Epithelial cell of proximal tubule (primary cell): ENCODE results near the gene VRK1. TPM values are rescaled to one million over a fixed set of nuclear protein-coding genes. Genes with fewer than 3 reads are reported as not detected.

Experiments
- DNase-seq: peaks from one replicate; pipeline ENCODE4 v3.0.0-alpha.2; 2011; ENCODE audit warnings: low read depth
- H3K4me3 ChIP-seq: 2 replicates; pipeline ENCODE4 v1.5.1; 2011; ENCODE audit warnings: low read depth, mild to moderate bottlenecking, low read length
- total RNA-seq: library from RNA; depleted of rRNA; stranded (reverse); fragments of >200 nt; gene quantifications from 2 replicates; pipeline ENCODE4 v1.2.3, GENCODE V29; 2015
- TF ChIP-seq, protein P1 (sequence below): conservative IDR thresholded peaks from 2 replicates; pipeline ENCODE4 v1.5.1; 2012; ENCODE audit warnings: low read depth, mild to moderate bottlenecking, low read length

The VRK1 gene
- total RNA-seq, 1 donor from 2014 or later = 47.3 TPM

DNA sequence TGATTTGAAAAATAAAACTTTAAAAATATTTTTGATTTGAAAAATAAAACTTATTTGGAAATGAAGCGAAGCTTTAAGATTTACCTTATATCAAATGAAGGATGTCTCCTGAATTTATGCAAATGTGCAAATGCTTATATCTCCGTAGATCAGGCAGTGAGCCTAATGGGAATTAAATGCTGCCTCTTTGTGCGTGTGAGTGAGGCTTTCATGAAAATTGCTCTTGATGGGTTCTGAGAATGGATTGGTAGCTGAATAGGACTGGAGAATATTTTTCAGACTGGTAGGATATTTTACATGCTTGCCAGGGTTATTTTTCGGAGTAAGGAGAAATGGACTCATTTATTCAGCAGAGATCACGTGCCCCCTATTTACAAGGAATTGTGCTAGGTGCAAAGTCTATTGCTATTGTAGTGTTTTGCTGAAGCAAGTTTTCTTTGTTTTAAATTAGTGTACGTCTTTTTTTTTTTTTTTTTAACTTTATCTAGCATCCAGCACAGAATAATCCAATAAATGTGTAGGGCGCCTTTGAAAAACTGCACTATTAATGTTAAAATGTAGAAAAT lies 2.4 kb downstream of the VRK1 start:
- no peak for DNase-seq
- TF ChIP-seq, protein P1, sequence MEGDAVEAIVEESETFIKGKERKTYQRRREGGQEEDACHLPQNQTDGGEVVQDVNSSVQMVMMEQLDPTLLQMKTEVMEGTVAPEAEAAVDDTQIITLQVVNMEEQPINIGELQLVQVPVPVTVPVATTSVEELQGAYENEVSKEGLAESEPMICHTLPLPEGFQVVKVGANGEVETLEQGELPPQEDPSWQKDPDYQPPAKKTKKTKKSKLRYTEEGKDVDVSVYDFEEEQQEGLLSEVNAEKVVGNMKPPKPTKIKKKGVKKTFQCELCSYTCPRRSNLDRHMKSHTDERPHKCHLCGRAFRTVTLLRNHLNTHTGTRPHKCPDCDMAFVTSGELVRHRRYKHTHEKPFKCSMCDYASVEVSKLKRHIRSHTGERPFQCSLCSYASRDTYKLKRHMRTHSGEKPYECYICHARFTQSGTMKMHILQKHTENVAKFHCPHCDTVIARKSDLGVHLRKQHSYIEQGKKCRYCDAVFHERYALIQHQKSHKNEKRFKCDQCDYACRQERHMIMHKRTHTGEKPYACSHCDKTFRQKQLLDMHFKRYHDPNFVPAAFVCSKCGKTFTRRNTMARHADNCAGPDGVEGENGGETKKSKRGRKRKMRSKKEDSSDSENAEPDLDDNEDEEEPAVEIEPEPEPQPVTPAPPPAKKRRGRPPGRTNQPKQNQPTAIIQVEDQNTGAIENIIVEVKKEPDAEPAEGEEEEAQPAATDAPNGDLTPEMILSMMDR = no peak
- no peak overlapping the region for H3K4me3 ChIP-seq

DNA sequence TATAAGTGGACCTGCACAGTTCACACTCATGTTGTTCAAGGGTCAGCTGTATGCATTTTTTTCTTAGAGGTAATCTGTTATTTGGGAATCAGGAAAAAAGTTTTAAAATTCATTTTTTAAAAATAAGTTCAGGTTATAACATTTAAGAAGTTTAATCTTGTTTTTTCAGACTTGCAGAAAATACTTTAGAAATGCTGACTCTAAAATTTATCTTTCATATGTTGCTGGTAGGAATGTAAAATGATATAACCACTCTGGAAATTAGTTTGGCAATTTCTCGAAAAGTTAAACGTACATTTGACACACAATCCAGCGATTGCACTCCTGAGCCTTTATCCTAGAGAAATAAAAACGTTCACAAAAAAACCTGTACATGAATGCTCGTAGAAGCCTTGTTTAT lies 4.7 kb downstream of the VRK1 start:
- DNase-seq = no peak
- TF ChIP-seq, protein P1 = no peak
- H3K4me3 ChIP-seq = no peak overlapping the region

DNA sequence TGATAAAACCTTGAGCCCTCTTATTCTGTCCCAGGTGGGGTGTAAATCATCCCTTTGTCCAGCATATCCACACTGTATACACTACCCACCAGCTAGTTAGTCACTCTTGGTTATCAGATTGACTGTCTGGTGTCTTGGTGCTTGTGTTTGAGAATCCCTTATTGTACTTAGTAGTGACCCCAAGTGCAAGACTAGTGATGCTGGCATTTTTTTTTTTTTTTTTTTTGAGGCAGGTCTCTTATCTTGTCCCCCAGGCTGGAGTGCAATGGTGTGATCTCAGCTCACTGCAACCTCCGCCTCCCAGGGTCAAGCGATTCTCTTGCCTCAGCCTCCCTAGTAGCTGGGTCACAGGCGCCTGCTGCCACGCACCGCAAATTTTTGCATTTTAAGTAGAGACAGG lies 5.8 kb downstream of the VRK1 start:
- TF ChIP-seq, protein P1 = no peak
- DNase-seq = no peak
- H3K4me3 ChIP-seq = no peak overlapping the region

DNA sequence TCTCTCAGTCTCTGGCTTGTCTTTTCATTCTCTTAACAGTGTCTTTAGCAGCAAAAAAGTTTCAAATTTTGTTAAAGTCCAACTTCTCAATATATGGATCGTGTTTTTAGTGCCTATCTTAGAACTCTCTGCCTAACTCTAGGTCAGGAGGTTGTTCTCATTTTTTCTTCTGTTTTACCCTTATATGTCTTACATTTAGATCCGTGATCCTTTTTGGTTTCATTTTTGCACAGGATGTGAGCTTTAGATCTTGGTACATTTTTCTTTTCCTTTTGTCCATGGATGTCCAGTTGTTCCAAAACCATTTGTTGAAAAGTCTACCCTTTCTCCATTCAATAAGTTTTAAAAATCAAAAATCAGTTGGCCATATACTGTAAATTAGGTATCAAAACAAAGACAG lies 6.8 kb downstream of the VRK1 start:
- TF ChIP-seq, protein P1 = no peak
- H3K4me3 ChIP-seq = no peak overlapping the region
- DNase-seq = no peak

DNA sequence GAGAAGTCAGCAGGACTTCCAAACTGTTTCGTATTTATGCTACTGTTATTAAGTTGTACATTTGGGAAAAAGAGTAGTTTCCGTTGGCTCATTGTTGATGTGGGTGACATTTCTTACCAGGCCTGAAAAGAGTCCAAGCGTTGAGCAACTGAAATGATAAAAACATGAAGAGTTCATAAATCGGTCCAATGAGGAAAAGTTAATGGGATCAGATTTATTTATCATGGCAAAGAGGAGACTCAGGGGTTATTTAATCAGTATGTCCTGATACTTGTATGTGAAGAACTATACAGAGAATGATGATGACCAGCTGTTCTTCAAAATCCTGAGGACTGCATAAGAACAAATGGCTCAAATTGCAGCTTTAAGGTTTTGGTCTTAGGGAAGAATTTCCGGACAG lies 7.7 kb downstream of the VRK1 start:
- H3K4me3 ChIP-seq = no peak overlapping the region
- DNase-seq = no peak
- TF ChIP-seq, protein P1 = no peak

DNA sequence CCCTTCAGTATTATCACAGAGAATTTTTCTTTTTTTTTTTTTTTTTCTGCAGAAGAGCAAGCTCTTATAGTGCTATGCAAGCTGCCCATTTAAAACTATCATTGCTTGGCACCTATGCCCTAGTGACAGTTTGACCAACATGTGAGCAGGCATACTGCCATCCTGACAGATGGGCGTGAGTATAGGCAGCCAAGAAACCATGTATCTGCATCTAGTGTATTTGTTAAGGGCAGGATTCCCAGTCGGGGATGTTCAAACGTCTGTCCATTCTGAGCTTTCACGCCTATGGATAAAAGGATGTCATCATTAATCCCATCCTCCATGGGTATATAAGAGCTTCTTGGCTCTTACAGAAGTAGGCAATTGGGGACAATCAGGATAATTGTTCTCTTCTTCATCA lies 8.8 kb downstream of the VRK1 start:
- TF ChIP-seq, protein P1 = no peak
- no peak for DNase-seq
- no peak overlapping the region for H3K4me3 ChIP-seq

DNA sequence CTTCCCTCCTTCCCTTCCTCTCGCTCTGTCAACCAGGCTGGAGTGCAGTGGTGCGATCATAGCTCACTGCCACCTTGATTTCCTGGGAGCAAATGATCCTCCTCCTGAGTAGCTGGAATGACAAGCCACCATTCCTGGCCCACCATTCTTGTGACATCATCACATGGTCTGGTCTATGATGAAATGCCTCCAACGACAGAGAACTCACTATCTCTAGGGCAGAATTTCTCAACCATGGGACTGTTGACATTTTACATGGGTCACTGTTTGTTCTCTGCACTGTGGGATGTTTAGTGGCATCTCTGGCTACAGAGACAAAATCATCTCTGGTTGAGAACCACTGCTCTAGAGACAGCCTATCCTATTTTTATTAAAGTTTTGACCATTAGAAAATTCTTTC lies 9.7 kb downstream of the VRK1 start:
- TF ChIP-seq, protein P1 = no peak
- no peak for DNase-seq
- H3K4me3 ChIP-seq = no peak overlapping the region
